Measurements from ENCODE around the gene TMEM106A. TPM values are rescaled to one million over a fixed set of nuclear protein-coding genes. Genes with fewer than 3 reads are reported as not detected.
"Not testable (repeated sequence)": the region's sequence is repeated elsewhere in the genome, so short reads cannot be mapped to it uniquely, and the experiment has no call there.

Gene TMEM106A
- total RNA-seq, 6 experiments from 2014 or later, result 3.1 to 8.4 (median 4.5) TPM

- intact Hi-C loops (cut with DNase I), result loop anchor here in 1 of 2 donors (10.0 kb wide), 1 partner anchor 209 kb away; no protein-coding TSS in a partner anchor
- 85% methylated on average over 7 of the region's 7 CpGs for WGBS (ENCODE audit: insufficient coverage, low coverage, low lambda C conversion rate, missing lambda C conversion rate)
Observed at GRCh38 chr17:43224146-43224705, 12.6 kb downstream of the TMEM106A start.

DNA sequence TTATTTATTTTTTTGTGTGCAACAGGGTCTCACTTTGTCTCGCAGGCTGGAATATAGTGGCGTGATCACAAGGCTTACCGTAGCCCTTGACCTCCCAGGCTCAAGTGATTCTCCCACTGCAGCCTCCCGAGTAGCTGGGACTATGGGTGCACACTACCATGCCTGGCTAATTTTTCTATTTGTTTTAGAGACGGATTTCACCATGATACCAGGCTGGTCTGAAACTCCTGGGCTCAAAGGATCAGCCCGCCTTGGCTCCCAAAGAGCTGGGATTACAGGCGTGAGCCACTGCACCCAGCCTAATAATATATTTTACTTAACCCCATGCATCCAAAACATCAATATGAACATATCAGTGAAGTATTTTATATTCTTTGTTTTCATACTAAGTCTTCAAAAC, 14.7 kb downstream of the TMEM106A start:
- no peaks in the 10 kb centered on the region for H3K27me3 ChIP-seq
- WGBS (ENCODE audit: insufficient coverage, low coverage, low lambda C conversion rate, missing lambda C conversion rate), result 79% methylated on average over 7 of the region's 7 CpGs
- H3K27ac ChIP-seq, result no peak overlapping the region
- no peaks in the 10 kb centered on the region for H3K9me3 ChIP-seq
- intact Hi-C loops (cut with DNase I), result loop anchor here in 1 of 2 donors (10.0 kb wide), 1 partner anchor 212 kb away; no protein-coding TSS in a partner anchor
- no peak for TF ChIP-seq POLR2A (IDR thresholded peaks at IDR 0.05)
- TF ChIP-seq, protein P1, sequence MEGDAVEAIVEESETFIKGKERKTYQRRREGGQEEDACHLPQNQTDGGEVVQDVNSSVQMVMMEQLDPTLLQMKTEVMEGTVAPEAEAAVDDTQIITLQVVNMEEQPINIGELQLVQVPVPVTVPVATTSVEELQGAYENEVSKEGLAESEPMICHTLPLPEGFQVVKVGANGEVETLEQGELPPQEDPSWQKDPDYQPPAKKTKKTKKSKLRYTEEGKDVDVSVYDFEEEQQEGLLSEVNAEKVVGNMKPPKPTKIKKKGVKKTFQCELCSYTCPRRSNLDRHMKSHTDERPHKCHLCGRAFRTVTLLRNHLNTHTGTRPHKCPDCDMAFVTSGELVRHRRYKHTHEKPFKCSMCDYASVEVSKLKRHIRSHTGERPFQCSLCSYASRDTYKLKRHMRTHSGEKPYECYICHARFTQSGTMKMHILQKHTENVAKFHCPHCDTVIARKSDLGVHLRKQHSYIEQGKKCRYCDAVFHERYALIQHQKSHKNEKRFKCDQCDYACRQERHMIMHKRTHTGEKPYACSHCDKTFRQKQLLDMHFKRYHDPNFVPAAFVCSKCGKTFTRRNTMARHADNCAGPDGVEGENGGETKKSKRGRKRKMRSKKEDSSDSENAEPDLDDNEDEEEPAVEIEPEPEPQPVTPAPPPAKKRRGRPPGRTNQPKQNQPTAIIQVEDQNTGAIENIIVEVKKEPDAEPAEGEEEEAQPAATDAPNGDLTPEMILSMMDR (IDR thresholded peaks at IDR 0.05), result no peak
- no peaks in the 10 kb centered on the region for H3K4me1 ChIP-seq
- DNase-seq (no peak), ATAC-seq (no peak)
- H3K4me3 ChIP-seq, result no peak overlapping the region
- H3K36me3 ChIP-seq, result peaks cover 0 to 4% (median 0%) of the 10 kb centered on the region in 4 donors

More at GRCh38 chr17:43224146-43224705, 12.6 kb downstream of the TMEM106A start:
- ATAC-seq (no peak), DNase-seq (no peak)
- TF ChIP-seq, protein P1 (IDR thresholded peaks at IDR 0.05), result no peak
- TF ChIP-seq POLR2A (IDR thresholded peaks at IDR 0.05), result no peak
- H3K9me3 ChIP-seq, result no peaks in the 10 kb centered on the region
- no peak overlapping the region for H3K27ac ChIP-seq
- H3K4me3 ChIP-seq, result no peak overlapping the region
- no peaks in the 10 kb centered on the region for H3K27me3 ChIP-seq
- peaks cover 0 to 4% (median 0%) of the 10 kb centered on the region in 4 donors for H3K36me3 ChIP-seq
- H3K4me1 ChIP-seq, result no peaks in the 10 kb centered on the region

DNA sequence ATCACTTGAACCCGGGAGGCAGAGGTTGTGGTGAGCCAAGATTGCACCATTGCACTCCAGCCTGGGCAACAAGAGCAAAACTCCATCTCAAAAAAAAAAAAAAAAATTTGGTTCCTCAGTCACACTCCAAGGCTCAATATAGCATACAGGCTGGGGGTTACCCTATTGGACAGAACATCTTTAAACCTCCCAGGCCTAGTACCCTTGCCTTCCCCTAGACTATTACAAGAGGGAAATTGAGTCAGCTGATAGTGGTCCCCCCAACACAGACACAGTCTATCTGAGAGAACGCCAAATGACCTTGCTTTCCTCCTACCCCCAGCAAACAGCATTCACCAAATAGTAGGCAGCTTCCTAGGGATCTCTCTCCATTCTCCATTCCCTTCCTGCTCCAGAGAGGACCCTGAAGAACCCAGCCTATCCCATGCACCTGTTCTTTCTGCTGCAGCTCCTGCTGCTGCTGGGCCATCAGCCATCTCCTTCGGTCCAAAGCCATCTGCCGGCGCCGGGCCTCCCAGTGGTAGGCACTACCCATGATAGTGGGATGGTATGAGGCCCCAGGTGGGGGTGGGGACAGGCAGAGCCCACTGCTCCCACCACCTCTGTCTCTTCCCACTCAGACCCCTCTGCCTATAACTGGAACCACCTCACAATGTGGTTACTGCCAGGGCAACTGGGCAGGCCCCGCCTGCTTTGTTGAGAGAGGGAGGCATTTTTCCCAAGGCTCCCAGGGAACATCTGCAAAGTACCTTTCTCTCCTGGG, 16.5 kb downstream of the TMEM106A start, which contains the start of gene CCDC200:
Gene CCDC200, minus strand, starts transcription at position 604 of the 763 bp plus-strand sequence. Its CDS starts 69 bp downstream, at position 535.
- not testable (repeated sequence) for H3K27me3 ChIP-seq, H3K4me3 ChIP-seq, DNase-seq, H3K9me3 ChIP-seq, H3K27ac ChIP-seq, H3K4me1 ChIP-seq, H3K36me3 ChIP-seq
- ATAC-seq, result peak in 3 of 4 donors; percentile 16 to 50 (median 35)
- WGBS (ENCODE audit: insufficient coverage, low coverage, low lambda C conversion rate, missing lambda C conversion rate), result no CpG with 5 or more reads among the region's 7 CpGs
- intact Hi-C loops (cut with DNase I), result loop anchor here in 1 of 2 donors (10.0 kb wide), 1 partner anchor 213 kb away; no protein-coding TSS in a partner anchor

GRCh38 chr17:43231205-43232020, 19.7 kb downstream of the TMEM106A start:
- H3K36me3 ChIP-seq; H3K4me3 ChIP-seq; H3K4me1 ChIP-seq; intact Hi-C loops (cut with DNase I); H3K27ac ChIP-seq; H3K27me3 ChIP-seq; H3K9me3 ChIP-seq: not testable (repeated sequence)
- peak; percentile 19 to 68 (median 44) for ATAC-seq
- DNase-seq, result peak in 1 of 3 donors; percentile 44
- 51% methylated on average over 9 of the region's 40 CpGs for WGBS (ENCODE audit: insufficient coverage, low coverage, low lambda C conversion rate, missing lambda C conversion rate)

GRCh38 chr17:43232021-43232699, 20.5 kb downstream of the TMEM106A start:
- not testable (repeated sequence) for H3K27ac ChIP-seq

GRCh38 chr17:43233263-43233662, 21.6 kb downstream of the TMEM106A start:
- H3K9me3 ChIP-seq; H3K36me3 ChIP-seq; H3K4me1 ChIP-seq; DNase-seq; intact Hi-C loops (cut with DNase I); ATAC-seq; H3K27ac ChIP-seq; H3K27me3 ChIP-seq; H3K4me3 ChIP-seq: not testable (repeated sequence)
- 0% methylated on average over 4 of the region's 15 CpGs for WGBS (ENCODE audit: insufficient coverage, low coverage, low lambda C conversion rate, missing lambda C conversion rate)

More at GRCh38 chr17:43232021-43232699, 20.5 kb downstream of the TMEM106A start:
- H3K27me3 ChIP-seq; intact Hi-C loops (cut with DNase I); H3K4me3 ChIP-seq; H3K9me3 ChIP-seq; ATAC-seq; H3K36me3 ChIP-seq; H3K4me1 ChIP-seq: not testable (repeated sequence)
- 73% methylated on average over 18 of the region's 24 CpGs for WGBS (ENCODE audit: insufficient coverage, low coverage, low lambda C conversion rate, missing lambda C conversion rate)
- DNase-seq, result peak; percentile 38 to 83 (median 78)

DNA sequence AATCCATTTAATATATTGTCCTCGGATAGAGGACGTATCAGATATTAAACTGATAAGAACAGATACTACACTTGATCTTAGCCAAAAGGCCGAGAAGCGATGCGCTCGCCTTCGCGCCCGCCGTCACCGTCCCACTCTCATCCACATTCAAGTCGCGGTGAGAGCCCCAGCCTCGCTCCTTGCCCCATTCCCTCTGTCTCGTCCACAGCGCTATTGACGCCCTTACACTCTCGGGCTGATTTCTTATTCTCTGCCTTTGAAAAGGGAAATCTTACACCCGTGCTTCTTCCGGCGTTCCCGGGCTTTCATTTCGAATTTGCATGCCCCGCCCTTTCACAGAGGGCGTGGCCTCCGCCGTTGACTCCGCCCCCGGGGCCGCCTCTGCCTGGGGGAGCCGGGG, 22.2 kb downstream of the TMEM106A start, which contains the start of gene RNU2-1:
Gene RNU2-1, minus strand, starts transcription at position 101 of the 400 bp plus-strand sequence.
- ATAC-seq; H3K9me3 ChIP-seq; DNase-seq; H3K27ac ChIP-seq; H3K27me3 ChIP-seq; intact Hi-C loops (cut with DNase I); H3K36me3 ChIP-seq; H3K4me1 ChIP-seq; H3K4me3 ChIP-seq: not testable (repeated sequence)
- WGBS (ENCODE audit: insufficient coverage, low coverage, low lambda C conversion rate, missing lambda C conversion rate), result no CpG with 5 or more reads among the region's 31 CpGs

DNA sequence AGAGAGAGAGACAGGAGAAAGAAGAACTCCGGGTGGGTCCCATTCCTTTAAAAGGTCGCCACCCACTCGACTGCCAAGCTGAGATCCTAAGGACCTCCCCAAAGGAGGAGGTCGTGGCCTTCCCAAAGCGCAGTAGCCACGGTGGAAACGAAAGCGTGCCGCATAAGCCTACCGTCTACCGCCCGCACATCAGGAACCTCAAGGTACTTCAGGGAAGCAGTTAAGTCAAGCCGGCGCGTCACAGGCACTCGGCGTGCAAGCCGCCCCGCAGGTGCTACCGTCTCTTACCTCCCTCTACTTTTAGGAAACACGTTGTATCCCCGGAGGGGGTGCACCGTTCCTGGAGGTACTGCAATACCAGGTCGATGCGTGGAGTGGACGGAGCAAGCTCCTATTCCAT, 27.9 kb downstream of the TMEM106A start:
- H3K27me3 ChIP-seq; H3K4me3 ChIP-seq; ATAC-seq; DNase-seq; H3K27ac ChIP-seq; H3K4me1 ChIP-seq; H3K9me3 ChIP-seq; intact Hi-C loops (cut with DNase I); H3K36me3 ChIP-seq: not testable (repeated sequence)
- no CpG with 5 or more reads among the region's 26 CpGs for WGBS (ENCODE audit: insufficient coverage, low coverage, low lambda C conversion rate, missing lambda C conversion rate)
